IMR-90 (cell line): ENCODE results near the gene UBL3. TPM values are rescaled to one million over a fixed set of nuclear protein-coding genes. Genes with fewer than 3 reads are reported as not detected.

Source experiments
- ATAC-seq: fragments of 200-7000 bp; cut with Tn5 transposase; 2 replicates; pipeline ENCODE4 v1.9.1; 2020; ENCODE audit warnings: low read depth, mild to moderate bottlenecking, moderate library complexity
- BruUV-seq: library from RNA; stranded (reverse); fragments of 400-500 nt; replicated peaks from 2 replicates; lab custom pipeline; 2021; lab: Mats Ljungman, UMichigan
- CTCF ChIA-PET: fragments of 300-600 bp; formaldehyde crosslinking; extraction: SDS; loops from one replicate; lab custom pipeline; 2021; ENCODE audit warnings: antibody characterized with exemption; lab: Yijun Ruan, JAX
- POLR2A ChIA-PET: fragments of 300-600 bp; sonication (Branson Sonifier 250); formaldehyde crosslinking; loops from one replicate; lab custom pipeline; 2022; ENCODE audit warnings: antibody characterized with exemption; ENCODE audit not compliant: unreplicated experiment; lab: Charles Lee
- DNase-seq: peaks from one replicate; pipeline ENCODE4 v3.0.0; 2013
- H2AFZ ChIP-seq: replicated peaks from 2 replicates; pipeline ENCODE3; 2013; ENCODE audit warnings: low read length, mild to moderate bottlenecking; ENCODE audit not compliant: poor library complexity
- H2AK5ac ChIP-seq: 2 replicates; pipeline ENCODE4 v1.6.1; 2013; ENCODE audit warnings: low read depth, low read length, inconsistent platforms
- H2AK9ac ChIP-seq: replicated peaks from 2 replicates; pipeline ENCODE3; 2013; ENCODE audit warnings: mild to moderate bottlenecking, low read depth, low read length, moderate library complexity; ENCODE audit not compliant: poor library complexity
- H2BK120ac ChIP-seq: 2 replicates; pipeline ENCODE4 v1.6.1; 2013; ENCODE audit warnings: low read depth, low read length, inconsistent platforms
- H2BK15ac ChIP-seq: 3 replicates; pipeline ENCODE4 v1.6.1; 2013; ENCODE audit warnings: low read depth, low read length, inconsistent platforms
- H2BK20ac ChIP-seq: 2 replicates; pipeline ENCODE4 v1.6.1; 2013; ENCODE audit warnings: low read depth, mild to moderate bottlenecking, inconsistent platforms, low read length, moderate library complexity
- H2BK5ac ChIP-seq: 2 replicates; pipeline ENCODE4 v1.6.1; 2013; ENCODE audit warnings: mild to moderate bottlenecking, low read depth, low read length, inconsistent platforms; ENCODE audit not compliant: poor library complexity, severe bottlenecking
- H3K14ac ChIP-seq: replicated peaks from 2 replicates; pipeline ENCODE4 v1.6.1; 2013; ENCODE audit warnings: low read depth, low read length, inconsistent platforms
- H3K18ac ChIP-seq: 2 replicates; pipeline ENCODE4 v1.6.1; 2013; ENCODE audit warnings: low read depth, low read length, control low read depth
- H3K23ac ChIP-seq: 2 replicates; pipeline ENCODE4 v1.6.1; 2013; ENCODE audit warnings: low read depth, low read length, inconsistent platforms
- H3K27ac ChIP-seq: 2 replicates; pipeline ENCODE4 v1.5.1; 2013; ENCODE audit warnings: mild to moderate bottlenecking, control low read depth, low read length; ENCODE audit not compliant: insufficient read depth
- H3K27me3 ChIP-seq: 2 replicates; pipeline ENCODE4 v1.6.1; 2013; ENCODE audit warnings: low read length; ENCODE audit not compliant: control insufficient read depth, insufficient read depth
- H3K36me3 ChIP-seq: 2 replicates; pipeline ENCODE4 v1.6.1; 2013; ENCODE audit warnings: low read length, mixed read lengths; ENCODE audit not compliant: control insufficient read depth, insufficient read depth
- H3K4ac ChIP-seq: 2 replicates; pipeline ENCODE4 v1.6.1; 2013; ENCODE audit warnings: low read depth, low read length, inconsistent platforms
- H3K4me1 ChIP-seq: 2 replicates; pipeline ENCODE4 v1.6.1; 2013; ENCODE audit warnings: low read length, mixed read lengths; ENCODE audit not compliant: control insufficient read depth, insufficient read depth
- H3K4me2 ChIP-seq: 2 replicates; pipeline ENCODE4 v1.6.1; 2013; ENCODE audit warnings: low read depth, mild to moderate bottlenecking, control low read depth, low read length, moderate library complexity
- H3K4me3 ChIP-seq: 2 replicates; pipeline ENCODE4 v1.5.1; 2013; ENCODE audit warnings: low read depth, mild to moderate bottlenecking, control low read depth, low read length, moderate library complexity; ENCODE audit not compliant: insufficient read depth
- H3K56ac ChIP-seq: 2 replicates; pipeline ENCODE4 v1.6.1; 2013; ENCODE audit warnings: low read length, inconsistent platforms; ENCODE audit not compliant: insufficient read depth; ENCODE audit errors: extremely low read depth
- H3K79me1 ChIP-seq, 2 experiments: 2 replicates each; pipeline ENCODE4 v1.6.1; 2013; ENCODE audit warnings: low read length in 2 of 2, inconsistent platforms in 1 of 2, low read depth in 1 of 2
- H3K9ac ChIP-seq: 2 replicates; pipeline ENCODE4 v1.6.1; 2013; ENCODE audit warnings: low read depth, low read length, control low read depth
- H3K9me1 ChIP-seq: 2 replicates; pipeline ENCODE4 v1.6.1; 2013; ENCODE audit warnings: low read length, inconsistent platforms; ENCODE audit not compliant: insufficient read depth
- H3K9me3 ChIP-seq: 2 replicates; pipeline ENCODE4 v1.6.1; 2013; ENCODE audit warnings: low read length; ENCODE audit not compliant: control insufficient read depth, insufficient read depth
- H4K20me1 ChIP-seq: 2 replicates; pipeline ENCODE4 v1.6.1; 2013; ENCODE audit warnings: low read length, inconsistent platforms; ENCODE audit not compliant: insufficient read depth
- H4K5ac ChIP-seq: 2 replicates; pipeline ENCODE4 v1.6.1; 2013; ENCODE audit warnings: mild to moderate bottlenecking, low read depth, low read length, control low read depth
- H4K8ac ChIP-seq, 2 experiments: 2 replicates each; pipeline ENCODE4 v1.6.1; 2013; ENCODE audit warnings: low read depth in 2 of 2, low read length in 2 of 2, control low read depth in 1 of 2, inconsistent platforms in 1 of 2
- H4K91ac ChIP-seq: 2 replicates; pipeline ENCODE4 v1.6.1; 2013; ENCODE audit warnings: low read depth, low read length, inconsistent platforms; ENCODE audit not compliant: insufficient read depth
- NFE2L2 ChIP-seq: fragments of 150-350 bp; IDR thresholded peaks from 2 replicates; pipeline ENCODE4 v1.6.1; 2016; ENCODE audit warnings: low read depth, mild to moderate bottlenecking, low read length
- WGBS, 2 experiments: methylation state at CpG; one replicate each; pipeline versions ENCODE4 v1.1.5 to v1.1.7; 2013; ENCODE audit warnings: missing lambda C conversion rate in 2 of 2; ENCODE audit not compliant: insufficient read length in 1 of 2; ENCODE audit errors: extremely low coverage in 2 of 2; 5-methylcytosine and 5-hydroxymethylcytosine counted together
- dilution Hi-C: fragments of 300-500 bp; cut with HindIII; formaldehyde crosslinking; loops from one replicate; pipeline ENCODE4 v1.14.3; 2018; ENCODE audit warnings: low sequenced_read_pairs; ENCODE audit not compliant: unreplicated experiment
- in situ Hi-C: fragments of 300-500 bp; cut with MboI; formaldehyde crosslinking; loops from 3 replicates; pipeline ENCODE4 v1.14.3; 2019; ENCODE audit warnings: low sequenced_read_pairs, inconsistent platforms, mixed read lengths
- intact Hi-C: fragments of 100-400 bp; cut with micrococcal nuclease; formaldehyde crosslinking; loops from 2 replicates; pipeline ENCODE4 v1.10.0; 2022
- polyA plus RNA-seq, 3 experiments: library from polyadenylated mRNA; depleted of rRNA; stranded (reverse); fragments of >200 nt; gene quantifications; 2 replicates each; pipeline ENCODE4 v1.2.3, GENCODE V29; 2012; ENCODE audit warnings: low replicate concordance in 1 of 3
- total RNA-seq: library from RNA; depleted of rRNA; stranded (reverse); fragments of >200 nt; gene quantifications from 2 replicates; pipeline ENCODE4 v1.2.3, GENCODE V29; 2012

Gene UBL3
- total and polyA plus RNA-seq, 2 of the 4 experiments (the other 2 are of a cell fraction), result 16.0 to 19.9 TPM

GRCh38 chr13:29816715-29817114, 33.7 kb downstream of the UBL3 start:
- Histone ChIP-seq H3K9ac (no peak overlapping the region), H3K4me1 (peaks cover 4% of the 10 kb centered on the region), H2BK20ac (no peak overlapping the region), H3K9me1 (no peaks in the 10 kb centered on the region), H3K79me1 (peaks cover 12 to 44% of the 10 kb centered on the region in 2 experiments; a peak in 3 of 4 replicates), H2BK5ac (no peak overlapping the region), H2BK120ac (no peak overlapping the region), H4K5ac (no peak overlapping the region), H3K9me3 (no peaks in the 10 kb centered on the region), H2BK15ac (no peak overlapping the region), H3K18ac (no peak overlapping the region), H3K14ac (no peak overlapping the region), H2AK9ac (no peak overlapping the region), H3K27ac (no peak overlapping the region), H3K56ac (no peak overlapping the region), H3K4me3 (no peak overlapping the region), H2AK5ac (no peak overlapping the region), H3K36me3 (no peaks in the 10 kb centered on the region), H4K91ac (no peak overlapping the region), H4K8ac (no peak overlapping the region), H2AFZ (no peak overlapping the region), H3K23ac (no peak overlapping the region), H4K20me1 (peaks cover 27% of the 10 kb centered on the region; the same call in 1 of the 2 replicates), H3K27me3 (no peaks in the 10 kb centered on the region), H3K4me2 (no peak overlapping the region), H3K4ac (no peak overlapping the region)
- WGBS, 2 experiments, result no CpG with 5 or more reads among the region's 2 CpGs
- ChIA-PET CTCF (no interaction called here), POLR2A (no interaction called here)
- intact Hi-C loops, result no loop called here
- no peak for TF ChIP-seq NFE2L2
- no peak for DNase-seq
- no TSS peak for BruUV-seq
- ATAC-seq, result no peak
- in situ Hi-C loops, result no loop called here
- dilution Hi-C loops, result no loop called here
